NB4 (cell line): Measurements from ENCODE around the gene ATRAID.
"Not testable (repeated sequence)": the region's sequence is repeated elsewhere in the genome, so short reads cannot be mapped to it uniquely, and the experiment has no call there.

Experiments used
- DNase-seq: peaks from one replicate; pipeline ENCODE4 v3.0.0; 2010; ENCODE audit warnings: low read depth
- H3K4me3 ChIP-seq: one replicate; pipeline ENCODE4 v1.5.1; 2011; ENCODE audit warnings: mild to moderate bottlenecking, low read depth, low read length, moderate library complexity
- MYC ChIP-seq: IDR thresholded peaks from 2 replicates; pipeline ENCODE4 v1.6.1; 2011; ENCODE audit warnings: low read depth, low read length
- POLR2A ChIP-seq: IDR thresholded peaks from 2 replicates; pipeline ENCODE4 v1.6.1; 2011; ENCODE audit warnings: mild to moderate bottlenecking; ENCODE audit not compliant: insufficient read length; ENCODE audit errors: extremely low read depth
- TF ChIP-seq, protein P1 (sequence below): IDR thresholded peaks from 2 replicates; pipeline ENCODE4 v1.6.1; 2011; ENCODE audit warnings: low read depth, low read length
- TF ChIP-seq, protein P2 (sequence below): IDR thresholded peaks from one replicate; pipeline ENCODE4 v1.5.1; 2012; ENCODE audit warnings: low read depth, low read length

The ATRAID gene

DNA sequence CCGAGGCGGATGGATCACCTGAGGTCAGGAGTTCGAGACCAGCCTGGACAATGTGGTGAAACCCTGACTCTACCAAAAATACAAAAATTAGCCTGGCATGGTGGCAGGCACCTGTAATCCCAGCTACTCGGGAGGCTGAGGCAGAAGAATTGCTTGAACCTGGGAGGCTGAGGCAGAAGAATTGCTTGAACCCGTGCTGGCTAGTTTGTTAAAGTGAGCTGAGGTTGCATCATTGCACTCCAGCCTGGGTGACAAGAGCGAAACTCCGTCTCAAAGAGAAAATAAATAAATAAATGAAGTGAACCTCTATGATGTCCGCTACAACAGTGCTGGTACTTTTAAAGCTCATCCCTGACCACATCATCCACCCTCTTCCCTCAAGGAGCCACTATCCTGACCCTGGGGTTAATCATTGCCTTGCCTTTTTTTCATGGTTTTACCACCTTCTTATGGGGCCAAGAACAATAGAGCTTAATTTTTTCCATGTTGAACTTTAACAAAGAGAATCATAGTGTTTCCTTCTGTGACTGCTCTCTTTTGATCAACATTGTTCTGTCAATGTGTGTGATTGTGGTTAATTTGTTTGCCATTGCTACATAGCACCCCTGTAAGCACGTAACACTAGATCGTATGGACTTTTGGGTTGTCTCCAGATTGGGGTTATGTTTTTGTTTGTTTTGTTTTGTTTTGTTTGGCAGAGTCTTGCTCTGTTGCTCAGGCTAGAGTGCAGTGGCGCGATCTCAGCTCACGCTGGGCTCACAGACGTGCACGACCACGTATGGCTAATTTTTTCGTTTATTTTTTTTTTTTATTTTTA lies 17.1 kb upstream of the ATRAID start:
- DNase-seq, result no peak
- TF ChIP-seq, protein P1, sequence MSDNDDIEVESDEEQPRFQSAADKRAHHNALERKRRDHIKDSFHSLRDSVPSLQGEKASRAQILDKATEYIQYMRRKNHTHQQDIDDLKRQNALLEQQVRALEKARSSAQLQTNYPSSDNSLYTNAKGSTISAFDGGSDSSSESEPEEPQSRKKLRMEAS, result no peak
- TF ChIP-seq MYC (no peak), POLR2A (no peak)
- TF ChIP-seq, protein P2, sequence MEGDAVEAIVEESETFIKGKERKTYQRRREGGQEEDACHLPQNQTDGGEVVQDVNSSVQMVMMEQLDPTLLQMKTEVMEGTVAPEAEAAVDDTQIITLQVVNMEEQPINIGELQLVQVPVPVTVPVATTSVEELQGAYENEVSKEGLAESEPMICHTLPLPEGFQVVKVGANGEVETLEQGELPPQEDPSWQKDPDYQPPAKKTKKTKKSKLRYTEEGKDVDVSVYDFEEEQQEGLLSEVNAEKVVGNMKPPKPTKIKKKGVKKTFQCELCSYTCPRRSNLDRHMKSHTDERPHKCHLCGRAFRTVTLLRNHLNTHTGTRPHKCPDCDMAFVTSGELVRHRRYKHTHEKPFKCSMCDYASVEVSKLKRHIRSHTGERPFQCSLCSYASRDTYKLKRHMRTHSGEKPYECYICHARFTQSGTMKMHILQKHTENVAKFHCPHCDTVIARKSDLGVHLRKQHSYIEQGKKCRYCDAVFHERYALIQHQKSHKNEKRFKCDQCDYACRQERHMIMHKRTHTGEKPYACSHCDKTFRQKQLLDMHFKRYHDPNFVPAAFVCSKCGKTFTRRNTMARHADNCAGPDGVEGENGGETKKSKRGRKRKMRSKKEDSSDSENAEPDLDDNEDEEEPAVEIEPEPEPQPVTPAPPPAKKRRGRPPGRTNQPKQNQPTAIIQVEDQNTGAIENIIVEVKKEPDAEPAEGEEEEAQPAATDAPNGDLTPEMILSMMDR, result no peak

DNA sequence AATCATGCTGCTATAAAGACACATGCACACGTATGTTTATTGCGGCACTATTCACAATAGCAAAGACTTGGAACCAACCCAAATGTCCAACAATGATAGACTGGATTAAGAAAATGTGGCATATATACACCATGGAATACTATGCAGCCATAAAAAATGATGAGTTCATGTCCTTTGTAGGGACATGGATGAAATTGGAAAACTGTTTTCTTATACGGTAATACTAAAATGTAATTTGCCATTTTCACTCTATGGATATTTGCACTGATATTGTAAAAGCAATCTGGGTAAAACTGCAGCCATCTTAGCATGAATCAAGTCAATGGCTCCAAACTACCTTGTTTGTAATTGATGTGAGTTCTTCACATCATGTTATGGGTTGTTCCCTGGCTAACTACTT lies 16.0 kb upstream of the ATRAID start:
- DNase-seq, H3K4me3 ChIP-seq: not testable (repeated sequence)

More for the DNA sequence above, 17.1 kb upstream of the ATRAID start:
- no peak overlapping the region for H3K4me3 ChIP-seq

DNA sequence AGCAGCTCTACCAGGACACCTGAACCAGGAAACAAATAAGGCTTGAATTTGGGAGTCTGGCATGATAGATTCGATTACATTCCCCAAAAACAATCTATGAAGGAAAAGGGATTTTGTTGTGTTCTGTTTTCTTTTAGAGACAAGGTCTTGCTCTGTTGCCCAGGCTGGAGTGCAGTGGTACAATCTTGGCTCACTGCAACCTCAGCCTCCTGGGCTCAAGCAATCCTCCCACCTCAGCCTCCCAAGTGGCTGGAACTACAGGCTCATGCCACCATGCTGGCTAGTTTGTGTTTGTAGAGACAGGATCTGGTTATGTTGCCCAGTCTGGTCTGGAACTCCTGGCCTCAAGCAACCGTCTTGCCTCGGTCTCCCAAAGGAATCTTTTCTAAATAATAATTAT lies 13.8 kb upstream of the ATRAID start:
- not testable (repeated sequence) for H3K4me3 ChIP-seq, DNase-seq

DNA sequence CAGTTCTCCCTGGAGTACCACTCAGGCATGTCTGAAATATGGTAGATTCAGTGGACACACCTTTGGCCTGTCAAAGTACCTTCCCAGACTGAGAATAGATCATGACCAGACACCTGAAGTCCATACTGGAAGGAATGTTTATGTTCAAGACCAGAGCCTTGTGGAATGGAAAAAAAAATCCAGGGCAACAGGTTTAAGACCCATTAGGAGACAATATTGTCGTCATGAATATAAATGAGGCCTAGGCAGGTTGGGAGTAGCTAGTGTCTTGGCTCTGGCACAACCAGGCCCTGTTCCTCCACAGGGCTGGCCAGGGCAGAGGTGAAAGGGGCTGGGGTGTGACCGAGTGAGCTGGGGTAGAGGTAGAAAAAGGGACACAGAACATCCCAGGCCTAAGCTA lies 13.2 kb upstream of the ATRAID start:
- no peak for TF ChIP-seq POLR2A
- TF ChIP-seq MYC, result no peak
- TF ChIP-seq, protein P2, result no peak
- TF ChIP-seq, protein P1, result no peak
- no peak overlapping the region for H3K4me3 ChIP-seq
- DNase-seq, result no peak

DNA sequence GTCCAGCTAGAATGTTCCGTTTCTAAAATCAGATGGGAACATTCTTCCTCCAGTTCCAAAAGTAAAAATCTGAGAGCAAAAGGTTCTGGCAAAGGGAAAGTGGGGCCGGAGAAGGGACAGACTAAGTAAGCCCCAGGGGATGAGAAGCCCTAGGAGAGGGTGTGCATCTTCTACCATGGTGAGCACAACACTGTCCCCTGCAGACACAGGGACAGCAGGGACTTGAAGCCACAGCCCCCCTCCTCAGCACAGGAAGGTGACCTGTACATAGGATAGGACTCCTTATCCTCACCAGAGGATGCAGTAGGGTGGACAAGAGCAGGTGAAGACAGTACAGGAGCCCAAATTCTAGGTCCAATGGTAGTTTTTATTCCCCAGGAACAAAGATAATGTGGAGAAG lies 12.6 kb upstream of the ATRAID start:
- DNase-seq, result no peak
- no peak overlapping the region for H3K4me3 ChIP-seq
- TF ChIP-seq MYC, result no peak
- TF ChIP-seq, protein P2, result no peak
- TF ChIP-seq, protein P1, result no peak
- no peak for TF ChIP-seq POLR2A

DNA sequence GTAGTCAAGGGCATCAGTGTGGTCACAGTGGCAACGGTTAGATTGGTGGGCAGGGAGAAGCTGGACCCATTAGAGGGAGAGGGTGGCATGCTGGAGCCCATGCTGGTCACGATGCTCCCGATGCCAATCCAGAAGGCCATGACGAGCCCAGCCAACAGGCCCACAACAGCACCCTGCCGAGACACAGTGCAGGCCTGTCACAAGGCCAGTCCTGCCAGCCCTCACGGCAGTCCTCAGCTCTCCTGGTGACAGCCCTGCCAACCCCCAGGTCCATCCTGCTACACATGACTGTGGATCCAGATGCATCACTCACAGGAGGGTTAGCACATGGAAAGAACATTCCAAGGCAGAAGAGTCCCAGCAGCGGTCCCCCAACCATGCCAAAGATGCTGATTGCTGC lies 10.2 kb upstream of the ATRAID start:
- no peak for DNase-seq
- TF ChIP-seq, protein P1, result no peak
- TF ChIP-seq POLR2A, result no peak
- TF ChIP-seq, protein P2, result no peak
- TF ChIP-seq MYC, result no peak
- no peak overlapping the region for H3K4me3 ChIP-seq

DNA sequence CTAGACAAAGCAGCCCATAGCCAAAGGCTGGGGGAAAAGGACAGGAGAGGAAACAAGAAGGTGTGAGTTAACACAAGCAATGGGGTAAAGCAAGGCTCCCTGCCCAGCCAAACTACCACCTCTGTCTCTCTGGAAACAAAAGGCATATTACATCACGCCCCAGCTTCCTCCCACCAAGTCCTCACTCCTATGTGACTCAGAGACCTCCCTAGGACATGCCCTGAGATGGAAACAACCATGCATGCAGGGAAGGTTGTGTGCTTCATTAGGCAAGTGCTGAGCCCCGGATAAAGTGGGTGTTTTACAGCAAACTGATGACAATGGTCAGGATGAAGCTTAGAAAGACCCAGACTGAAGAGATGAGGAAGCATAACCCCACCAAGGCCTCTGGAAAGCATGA lies 9.0 kb upstream of the ATRAID start:
- DNase-seq, result peak; percentile 75
- no peak overlapping the region for H3K4me3 ChIP-seq
- no peak for TF ChIP-seq POLR2A
- TF ChIP-seq, protein P2, result no peak
- TF ChIP-seq, protein P1, result no peak
- TF ChIP-seq MYC, result no peak
